Breast epithelium (tissue), 3 donors: ENCODE measurements around the gene NCOA6.

Experiments used
- POLR2A ChIP-seq: fragments of 450-650 bp; IDR thresholded peaks from one replicate; pipeline ENCODE4 v1.6.1; 2016; ENCODE audit warnings: antibody characterized with exemption, mild to moderate bottlenecking, moderate library complexity
- POLR2AphosphoS5 ChIP-seq, 3 donors: sonication (generic); formaldehyde crosslinking; IDR thresholded peaks; one replicate each; pipeline ENCODE4 v1.6.1; 2017; ENCODE audit warnings: antibody characterized with exemption in 3 of 3
- TF ChIP-seq, protein P1 (sequence below), 3 donors: fragments of 450-650 bp; IDR thresholded peaks; one replicate each; pipeline ENCODE4 v1.5.1; 2016 to 2017; ENCODE audit warnings: antibody characterized with exemption in 3 of 3, mild to moderate bottlenecking in 3 of 3, moderate library complexity in 3 of 3

GRCh38 chr20:34871966-34872621 is 46.6 kb upstream of the NCOA6 start:
- TF ChIP-seq, protein P1, sequence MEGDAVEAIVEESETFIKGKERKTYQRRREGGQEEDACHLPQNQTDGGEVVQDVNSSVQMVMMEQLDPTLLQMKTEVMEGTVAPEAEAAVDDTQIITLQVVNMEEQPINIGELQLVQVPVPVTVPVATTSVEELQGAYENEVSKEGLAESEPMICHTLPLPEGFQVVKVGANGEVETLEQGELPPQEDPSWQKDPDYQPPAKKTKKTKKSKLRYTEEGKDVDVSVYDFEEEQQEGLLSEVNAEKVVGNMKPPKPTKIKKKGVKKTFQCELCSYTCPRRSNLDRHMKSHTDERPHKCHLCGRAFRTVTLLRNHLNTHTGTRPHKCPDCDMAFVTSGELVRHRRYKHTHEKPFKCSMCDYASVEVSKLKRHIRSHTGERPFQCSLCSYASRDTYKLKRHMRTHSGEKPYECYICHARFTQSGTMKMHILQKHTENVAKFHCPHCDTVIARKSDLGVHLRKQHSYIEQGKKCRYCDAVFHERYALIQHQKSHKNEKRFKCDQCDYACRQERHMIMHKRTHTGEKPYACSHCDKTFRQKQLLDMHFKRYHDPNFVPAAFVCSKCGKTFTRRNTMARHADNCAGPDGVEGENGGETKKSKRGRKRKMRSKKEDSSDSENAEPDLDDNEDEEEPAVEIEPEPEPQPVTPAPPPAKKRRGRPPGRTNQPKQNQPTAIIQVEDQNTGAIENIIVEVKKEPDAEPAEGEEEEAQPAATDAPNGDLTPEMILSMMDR (IDR thresholded peaks at IDR 0.05), result no peak
- TF ChIP-seq POLR2A, result no peak
- TF ChIP-seq POLR2AphosphoS5 (IDR thresholded peaks at IDR 0.05), result no peak
